ENCODE results near the gene ST6GALNAC2.
"Not testable (repeated sequence)": the region's sequence is repeated elsewhere in the genome, so short reads cannot be mapped to it uniquely, and the experiment has no call there.

Gene ST6GALNAC2

DNA sequence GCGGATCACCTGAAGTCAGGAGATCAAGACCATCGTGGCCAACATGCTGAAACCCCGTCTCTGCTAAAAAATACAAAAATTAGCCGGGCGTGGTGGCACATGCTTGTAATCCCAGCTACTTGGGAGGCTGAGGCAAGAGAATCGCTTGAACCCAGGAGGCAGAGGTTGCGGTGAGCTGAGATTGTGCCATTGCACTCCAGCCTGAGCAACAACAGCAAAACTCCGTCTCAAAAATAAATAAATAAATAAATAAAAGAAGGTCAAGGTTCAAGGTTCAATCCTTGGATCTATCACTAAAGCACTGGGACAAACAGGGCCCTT lies 60.2 kb downstream of the ST6GALNAC2 start:
- not testable (repeated sequence) for DNase-seq

DNA sequence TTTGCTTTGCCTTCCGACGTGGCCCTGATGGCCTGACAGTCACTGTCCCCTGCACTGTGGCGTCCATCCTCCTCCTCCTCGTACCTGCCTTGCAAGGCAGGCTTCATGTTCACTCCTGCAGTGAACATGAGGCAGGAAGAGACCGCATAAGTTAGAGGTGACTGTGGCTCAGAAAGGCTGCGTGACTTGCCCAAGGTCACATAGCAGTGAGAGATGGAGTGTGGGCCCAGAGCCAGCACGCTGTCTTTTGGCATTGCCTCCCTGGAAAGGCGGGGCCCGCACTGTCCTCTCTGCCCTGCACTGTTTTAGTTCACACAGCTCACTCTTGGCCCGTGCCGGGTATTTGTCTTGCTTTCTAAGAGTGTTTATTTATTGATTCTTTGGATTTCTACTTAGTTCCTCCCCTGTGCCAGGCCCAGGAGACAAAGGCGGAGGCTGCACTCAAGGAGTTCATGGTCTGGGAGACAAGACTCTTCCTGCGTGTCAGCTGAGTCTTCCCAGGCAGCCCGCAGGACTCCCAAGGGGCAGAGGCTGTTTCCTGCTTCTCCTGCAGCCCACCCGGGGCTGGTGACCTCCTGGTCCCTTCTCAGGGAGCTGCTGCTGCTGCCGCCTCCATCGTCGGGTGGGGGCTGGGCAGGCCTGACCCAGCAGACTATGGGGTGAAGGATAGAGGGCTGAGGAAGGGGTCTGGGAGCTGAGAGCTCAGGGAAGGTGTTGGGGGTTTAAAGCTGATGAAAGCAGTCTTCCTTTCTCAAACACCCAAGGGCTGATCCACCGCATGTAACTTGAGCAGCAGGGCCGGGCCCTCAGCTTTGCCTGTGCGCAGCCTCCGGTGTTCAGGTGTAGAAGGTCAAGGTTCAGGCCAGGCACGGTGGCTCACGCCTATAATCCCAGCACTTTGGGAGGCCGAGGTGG lies 60.8 kb downstream of the ST6GALNAC2 start:
- no peak for DNase-seq

DNA sequence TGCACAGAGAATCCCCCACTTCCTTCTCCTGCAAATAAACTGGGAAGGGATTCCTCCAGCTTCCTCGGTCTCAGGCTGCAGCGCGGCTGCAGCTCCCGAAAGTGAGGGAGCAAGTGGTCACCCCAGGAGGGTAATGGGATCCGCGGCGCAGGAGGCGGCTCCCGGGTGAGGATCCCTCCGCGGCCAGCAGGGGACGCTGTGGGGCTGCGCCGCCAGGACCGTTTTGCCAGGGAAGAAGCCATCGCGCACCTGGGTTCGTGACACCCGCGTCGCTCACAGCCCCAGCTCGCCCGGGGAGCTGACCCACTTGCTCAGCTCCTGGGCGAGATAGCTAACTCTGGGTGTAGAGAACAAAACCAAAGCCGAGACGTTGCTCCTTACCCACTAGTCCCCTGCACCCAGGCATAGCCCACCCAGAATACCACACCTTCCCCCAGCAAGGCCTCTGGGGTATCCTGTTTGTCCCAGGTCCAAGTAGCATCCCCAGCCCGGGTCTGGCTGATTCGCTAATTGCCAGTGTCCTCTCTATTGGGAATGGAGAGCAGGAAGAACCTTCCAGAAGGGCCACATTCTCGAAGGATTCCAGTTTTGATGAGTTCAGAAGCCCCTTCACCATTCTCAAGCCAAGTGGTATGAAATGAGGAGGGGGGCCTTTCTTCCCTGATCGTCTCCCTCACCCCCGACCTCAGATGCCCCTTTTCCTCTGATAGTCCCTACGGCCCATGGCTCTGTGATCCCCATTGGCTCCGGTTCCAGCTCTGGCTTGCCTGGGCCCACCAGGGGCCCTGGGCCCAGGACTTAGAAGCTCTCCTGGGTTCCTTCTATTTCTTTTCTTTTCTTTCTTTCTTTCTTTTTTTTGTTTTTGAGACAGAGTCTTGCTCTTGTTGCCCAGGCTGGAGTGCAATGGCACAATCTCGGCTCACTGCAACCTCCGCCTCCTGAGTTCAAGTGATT lies 62.3 kb downstream of the ST6GALNAC2 start:
- peak; percentile 83 for DNase-seq

DNA sequence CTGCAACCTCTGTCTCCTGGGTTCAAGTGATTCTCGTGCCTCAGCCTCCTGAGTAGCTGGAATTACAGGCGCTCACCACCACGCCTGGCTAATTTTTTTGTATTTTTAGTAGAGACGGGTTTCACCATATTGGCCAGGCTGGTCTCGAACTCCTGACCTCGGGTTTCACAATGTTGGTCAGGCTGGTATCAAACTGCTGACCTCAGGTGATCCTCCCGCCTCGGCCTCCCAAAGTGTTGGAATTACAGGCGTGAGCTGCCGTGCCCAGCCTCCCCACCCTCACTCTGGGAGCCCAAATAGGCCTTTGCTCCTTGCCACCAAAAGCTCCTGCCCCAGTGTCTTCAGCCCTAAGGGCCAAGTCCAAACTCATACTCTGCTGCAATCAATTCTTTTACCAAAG lies 64.0 kb downstream of the ST6GALNAC2 start:
- not testable (repeated sequence) for DNase-seq

DNA sequence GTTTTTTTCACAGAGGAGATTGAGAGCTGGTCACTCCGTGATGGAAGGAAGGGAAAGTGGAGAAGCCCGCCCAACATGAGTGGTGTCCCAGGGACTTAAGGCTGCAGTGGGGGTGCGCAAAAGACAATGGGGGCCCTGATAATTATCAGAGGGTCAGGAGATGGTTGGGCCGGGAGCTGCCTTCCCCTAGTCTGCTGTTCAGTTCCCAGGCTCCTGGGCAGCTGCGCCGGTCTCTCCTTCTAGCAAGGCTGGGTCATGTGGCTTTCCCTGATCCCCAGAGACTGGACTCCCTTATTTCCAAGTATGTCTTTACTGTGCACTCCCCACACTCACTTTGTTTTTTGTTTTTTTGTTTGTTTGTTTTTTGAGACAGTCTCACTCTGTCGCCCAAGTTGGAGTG lies 64.4 kb downstream of the ST6GALNAC2 start:
- no peak for DNase-seq

DNA sequence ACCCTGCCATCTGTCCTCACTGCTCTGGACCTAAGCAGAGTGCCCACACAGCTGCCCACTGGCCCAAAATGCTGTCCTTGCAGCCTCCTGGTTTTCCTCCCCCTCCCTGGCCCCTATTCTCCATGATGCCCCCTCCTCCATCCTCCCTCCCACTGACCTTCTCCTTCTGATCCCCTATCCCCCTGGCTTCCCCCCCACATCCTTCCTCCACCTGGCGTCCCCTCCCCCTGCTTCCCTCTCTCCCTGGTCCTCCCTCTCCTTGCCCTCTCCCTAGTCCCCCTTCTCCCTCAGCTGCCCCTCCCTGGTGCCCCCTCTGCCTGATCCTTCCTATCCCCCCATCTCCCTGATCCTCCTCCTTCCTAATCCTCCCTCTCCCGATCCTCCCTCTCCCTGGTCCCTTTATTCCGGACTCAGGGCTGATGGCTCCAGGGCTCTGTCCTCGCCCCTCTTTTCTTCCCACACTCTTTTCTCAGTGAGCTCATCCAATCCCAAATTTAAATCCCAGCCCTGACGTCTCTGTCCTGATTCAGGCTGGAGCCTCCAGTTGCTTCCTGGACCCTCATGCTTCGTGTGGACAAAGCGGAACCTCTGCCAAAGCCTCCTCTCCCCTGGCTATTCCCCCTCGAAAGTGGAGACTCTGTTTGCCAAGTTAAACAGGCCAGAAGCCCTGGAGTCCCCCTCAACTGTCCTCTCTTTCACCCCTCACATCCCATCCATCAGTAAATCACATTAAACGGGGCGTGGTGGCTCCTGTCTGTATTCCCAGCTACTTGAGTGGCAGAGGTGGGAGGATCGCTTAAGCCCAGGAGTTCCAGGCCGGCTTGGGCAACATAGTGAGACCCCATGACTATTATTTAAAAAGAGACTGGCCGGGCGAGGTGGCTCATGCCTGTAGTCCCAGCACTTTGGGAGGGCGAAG lies 66.4 kb downstream of the ST6GALNAC2 start:
- DNase-seq, result no peak

DNA sequence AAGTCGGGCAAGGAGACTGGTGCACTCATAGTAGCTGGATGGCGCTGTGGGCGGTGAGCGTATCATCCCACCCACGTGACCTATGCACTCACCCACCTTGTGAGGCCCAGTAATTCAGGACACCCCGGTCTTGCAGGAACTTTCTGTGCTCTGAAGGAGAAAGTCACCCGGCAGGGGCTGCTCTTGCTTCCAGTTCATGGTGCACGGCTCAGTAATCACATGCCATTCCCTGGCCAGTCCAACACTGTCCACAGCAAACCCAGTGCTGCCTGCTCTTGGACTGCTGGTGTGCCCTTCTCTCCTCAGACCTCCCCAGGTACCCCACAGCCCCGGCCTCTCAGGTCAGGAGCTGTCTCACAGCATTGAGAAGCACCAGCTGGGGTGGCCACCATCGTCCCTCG lies 68.0 kb downstream of the ST6GALNAC2 start:
- no peak for DNase-seq
